ENCODE results near the gene ST7.

ST7 gene

GRCh38 chr7:117192108-117192507 is 238.8 kb downstream of the ST7 start:
- no peak for DNase-seq (ENCODE audit: low spot score)

DNA sequence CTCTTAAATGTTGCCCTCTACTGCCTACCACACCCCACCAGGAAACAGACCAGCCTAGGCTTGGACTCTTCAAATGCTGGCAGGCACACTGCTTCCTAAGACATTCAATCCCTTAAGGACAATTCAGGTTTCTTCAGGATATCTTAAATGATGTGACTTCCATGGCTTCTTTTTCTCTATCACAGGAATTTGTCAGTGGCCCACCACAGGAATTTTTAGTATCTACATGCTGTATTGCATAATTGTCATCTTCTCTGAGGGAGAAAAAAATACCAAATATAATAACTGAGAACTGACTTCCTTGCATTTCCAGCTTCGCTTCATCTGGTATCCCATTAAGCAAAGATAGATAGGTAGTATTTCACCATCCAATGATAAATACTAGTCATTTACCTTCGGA is 240.3 kb downstream of the ST7 start:
- peak; percentile 42 for DNase-seq (ENCODE audit: low spot score)

DNA sequence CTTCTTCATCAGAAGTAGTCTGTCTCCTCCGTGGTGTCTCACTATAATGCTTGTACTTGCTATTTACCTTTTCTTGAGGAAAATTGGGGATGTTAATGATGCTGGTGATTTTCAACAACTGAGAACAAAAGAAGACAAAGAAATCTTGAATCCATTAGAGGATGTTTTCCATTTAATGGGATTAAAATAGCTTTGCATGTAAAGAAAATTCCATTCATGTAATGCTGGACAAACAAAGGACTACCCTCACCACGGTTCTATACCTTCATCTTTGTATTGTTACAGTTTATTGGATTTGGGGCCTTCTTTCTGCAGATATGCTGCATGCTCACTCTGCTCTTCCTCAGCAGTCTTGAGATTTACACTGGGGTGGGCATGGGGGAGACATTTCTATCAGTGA is 241.1 kb downstream of the ST7 start:
- DNase-seq (ENCODE audit: low spot score) = no peak

DNA sequence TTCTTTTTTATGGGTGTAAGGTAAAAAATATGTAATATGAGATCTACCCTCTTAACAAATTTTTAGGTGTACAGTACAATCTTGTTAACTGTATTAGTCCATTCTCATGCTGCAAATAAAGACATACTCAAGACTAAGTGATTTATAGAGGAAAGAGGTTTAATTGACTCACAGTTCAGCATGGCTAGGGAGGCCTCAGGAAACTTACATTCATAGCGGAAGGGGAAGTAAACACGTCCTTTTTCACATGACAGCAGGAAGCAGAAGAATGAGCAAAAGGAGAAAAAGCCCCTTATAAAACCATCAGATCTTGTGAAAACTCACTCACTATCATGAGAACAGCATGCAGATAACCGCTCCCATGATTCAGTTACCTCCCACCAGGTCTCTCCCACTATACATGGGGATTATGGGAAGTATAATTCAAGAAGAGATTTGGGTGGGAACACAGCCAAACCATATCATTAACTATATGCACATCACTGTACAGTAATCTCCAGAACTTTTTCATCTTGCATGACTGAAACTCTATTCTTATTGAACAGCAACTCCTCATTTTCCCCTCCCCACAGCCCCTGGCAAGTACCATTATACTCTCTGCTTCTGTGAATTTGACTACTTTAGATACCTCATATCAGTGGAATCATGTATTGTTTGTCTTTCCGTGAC is 242.2 kb downstream of the ST7 start:
- DNase-seq (ENCODE audit: low spot score) = no peak

- no peak for DNase-seq (ENCODE audit: low spot score)
These were observed 246.8 kb downstream of the ST7 start for GRCh38 chr7:117200132-117200531.

DNA sequence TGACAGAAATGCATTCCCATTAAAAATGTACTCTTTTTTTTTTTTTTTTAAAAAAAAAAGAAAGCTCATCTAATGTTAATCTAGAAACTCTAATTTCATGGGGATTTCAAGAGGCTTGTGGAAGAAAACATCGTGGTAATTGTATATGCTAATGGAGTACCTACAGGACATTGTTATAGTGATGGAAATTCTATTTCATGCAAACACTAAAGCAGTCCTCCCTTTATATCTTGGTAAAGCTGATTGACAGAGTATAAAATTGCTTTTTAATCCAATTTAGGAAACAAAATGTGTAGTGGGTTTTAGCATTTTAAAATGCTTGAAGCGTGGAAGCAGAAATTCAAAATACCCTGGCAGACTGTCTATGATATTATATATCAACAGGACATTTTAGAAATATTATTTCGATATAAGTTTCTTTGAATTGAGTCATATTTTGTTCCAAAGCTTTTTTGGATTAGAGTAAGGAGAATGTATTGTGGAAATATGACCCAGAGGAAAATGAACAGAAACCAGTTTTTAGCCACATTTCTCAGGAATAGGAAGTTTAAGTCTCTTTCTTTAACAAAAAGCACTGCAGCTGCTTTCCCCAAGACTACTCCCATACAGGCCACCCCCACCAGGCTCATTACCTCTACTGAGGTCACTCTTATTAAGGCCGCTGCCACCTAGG is 247.6 kb downstream of the ST7 start:
- DNase-seq (ENCODE audit: low spot score) = no peak

DNA sequence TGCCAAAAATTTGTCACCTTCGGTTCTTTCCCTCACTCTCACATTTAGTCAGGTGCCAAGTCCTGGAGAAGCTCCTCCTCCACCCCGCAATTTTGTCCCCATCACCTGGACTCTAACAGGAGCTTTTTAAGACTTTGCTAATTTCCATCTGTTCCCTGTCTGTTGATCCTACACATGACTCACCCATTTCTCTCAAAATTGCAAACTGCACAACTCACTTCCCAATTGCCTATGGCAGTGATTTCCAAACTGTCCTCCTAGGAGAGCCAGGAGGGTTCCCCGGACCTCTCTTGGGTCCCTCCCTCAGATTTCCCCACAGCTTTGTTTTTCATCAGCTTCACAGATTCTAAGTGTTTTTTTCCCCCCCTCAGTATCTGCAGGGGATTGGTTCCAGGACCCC is 249.2 kb downstream of the ST7 start:
- peak; percentile 48 for DNase-seq (ENCODE audit: low spot score)

- DNase-seq (ENCODE audit: low spot score) = no peak
These were observed 249.9 kb downstream of the ST7 start for GRCh38 chr7:117203205-117203604.

GRCh38 chr7:117205873-117206272 is 252.6 kb downstream of the ST7 start:
- no peak for DNase-seq (ENCODE audit: low spot score)

DNA sequence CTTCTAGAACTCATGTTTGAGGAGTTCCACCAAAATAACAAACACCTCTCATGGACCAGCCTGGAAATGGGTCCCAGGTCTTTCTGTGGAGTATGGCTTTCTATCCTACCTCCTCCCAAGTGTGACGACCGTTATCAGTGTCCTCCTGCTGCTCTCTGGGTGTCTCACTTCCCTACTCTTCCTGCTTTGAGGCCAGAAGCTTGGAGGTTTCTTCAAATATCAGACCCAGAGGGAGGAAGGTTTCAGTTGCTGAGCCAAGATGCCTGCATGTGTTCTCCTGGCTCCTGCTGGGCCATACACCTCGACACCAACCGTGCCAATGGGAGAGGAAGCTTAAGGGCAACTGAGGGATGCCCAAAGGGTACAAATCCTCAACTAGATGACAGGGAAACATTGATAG is 255.0 kb downstream of the ST7 start:
- no peak for DNase-seq (ENCODE audit: low spot score)

DNA sequence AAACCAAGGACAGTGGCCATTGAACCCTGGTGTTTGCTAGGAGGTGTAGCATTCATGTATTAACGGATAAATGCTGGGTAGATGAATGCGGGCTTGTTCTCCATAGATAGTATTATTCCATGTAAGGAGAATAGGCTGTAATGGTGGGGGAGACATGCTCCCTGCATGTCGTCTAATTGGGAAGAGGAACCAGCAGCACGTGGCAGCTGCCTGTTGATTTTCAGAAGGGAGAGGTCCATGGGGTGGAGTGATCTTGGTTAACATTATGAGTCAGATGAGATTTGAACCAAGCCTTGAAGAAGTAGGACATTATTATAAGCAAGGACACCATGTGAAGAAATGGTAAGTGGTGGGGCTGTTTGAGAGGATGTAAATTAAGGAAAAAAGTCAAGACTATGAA is 257.1 kb downstream of the ST7 start:
- no peak for DNase-seq (ENCODE audit: low spot score)

DNA sequence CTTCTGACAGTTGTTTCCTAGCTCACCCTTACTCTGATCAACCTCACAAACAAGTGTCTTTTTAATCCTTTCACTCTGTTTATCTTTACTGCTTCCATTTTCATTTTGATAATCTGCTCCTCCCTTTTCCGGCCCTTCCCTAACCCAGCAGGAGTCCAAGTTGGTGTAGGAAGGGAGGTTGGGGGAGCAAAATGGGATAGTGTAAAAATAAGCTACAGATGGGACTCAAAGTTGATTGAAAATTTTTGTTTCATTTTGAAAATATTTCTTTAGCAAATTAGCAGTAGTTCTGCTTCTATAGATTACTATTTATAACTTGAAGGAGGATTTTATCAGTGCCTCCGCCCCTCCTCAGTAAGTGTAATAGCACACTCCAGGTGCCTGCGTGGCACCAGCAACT is 257.6 kb downstream of the ST7 start:
- no peak for DNase-seq (ENCODE audit: low spot score)

DNA sequence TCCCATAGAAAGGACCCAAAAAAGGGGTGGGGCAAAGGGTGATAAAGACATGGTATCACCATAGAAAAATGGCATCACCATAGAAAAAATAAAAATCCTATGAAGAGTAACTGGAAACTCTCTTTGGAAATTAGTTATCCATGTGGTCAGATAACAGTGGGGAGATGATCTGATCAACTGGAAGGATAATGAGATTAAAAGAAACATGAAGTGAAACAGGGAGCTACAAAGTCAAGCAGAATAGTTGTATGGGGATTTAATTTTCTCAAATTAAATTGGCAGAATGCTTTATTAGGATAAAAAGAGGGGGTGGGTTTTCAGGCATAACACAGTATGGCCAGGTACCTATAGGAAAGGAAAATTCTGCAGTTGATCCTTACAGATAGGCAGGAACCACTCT is 258.3 kb downstream of the ST7 start:
- no peak for DNase-seq (ENCODE audit: low spot score)

DNA sequence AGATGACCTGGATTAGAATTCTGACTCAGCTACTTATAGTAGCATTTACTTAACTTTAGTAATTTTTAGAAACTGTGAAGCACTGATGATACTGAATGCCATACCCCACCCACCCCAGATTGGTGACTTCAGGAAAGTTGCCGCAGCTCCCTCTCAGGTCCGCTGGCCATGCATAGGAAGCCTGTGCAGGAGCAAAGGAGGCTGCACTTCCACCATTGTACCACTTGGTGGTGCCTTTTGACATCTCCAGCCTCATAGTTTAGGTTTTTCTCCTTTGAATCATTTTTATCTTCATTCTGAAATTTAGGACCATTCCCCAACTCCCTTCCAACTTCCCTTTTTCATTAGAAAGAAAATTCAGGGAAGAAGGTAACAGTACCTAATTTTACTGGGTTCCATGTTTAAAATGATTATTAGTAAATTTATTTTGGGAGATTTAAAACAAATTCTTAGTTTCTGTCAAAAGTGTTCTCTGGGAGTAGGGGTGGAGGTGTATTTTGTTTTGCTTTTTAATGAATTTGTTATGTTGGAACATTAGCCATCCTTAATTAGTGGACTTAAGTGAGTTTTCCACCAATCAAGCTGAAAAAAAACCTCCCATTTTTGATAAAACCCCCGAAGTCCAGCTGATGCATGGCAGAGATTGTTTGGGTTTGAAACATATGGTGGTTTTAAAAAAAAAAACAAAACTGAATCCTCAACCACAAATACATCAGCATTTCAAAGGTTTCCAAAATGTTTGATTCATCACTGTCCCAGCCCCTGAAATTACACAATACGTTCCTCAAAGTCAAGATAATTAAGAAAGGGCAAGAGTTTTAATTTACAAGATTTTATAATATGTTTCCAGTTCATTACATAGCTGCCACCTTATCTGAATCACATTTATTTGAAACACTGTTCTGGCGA is 259.9 kb downstream of the ST7 start:
- peak; percentile 69 for DNase-seq (ENCODE audit: low spot score)

- DNase-seq (ENCODE audit: low spot score) = no peak
These were observed 262.7 kb downstream of the ST7 start for GRCh38 chr7:117216010-117216409.

- DNase-seq (ENCODE audit: low spot score) = no peak
These were observed 263.3 kb downstream of the ST7 start for GRCh38 chr7:117216436-117217069.

- no peak for DNase-seq (ENCODE audit: low spot score)
These were observed 264.1 kb downstream of the ST7 start for GRCh38 chr7:117217106-117218035.

DNA sequence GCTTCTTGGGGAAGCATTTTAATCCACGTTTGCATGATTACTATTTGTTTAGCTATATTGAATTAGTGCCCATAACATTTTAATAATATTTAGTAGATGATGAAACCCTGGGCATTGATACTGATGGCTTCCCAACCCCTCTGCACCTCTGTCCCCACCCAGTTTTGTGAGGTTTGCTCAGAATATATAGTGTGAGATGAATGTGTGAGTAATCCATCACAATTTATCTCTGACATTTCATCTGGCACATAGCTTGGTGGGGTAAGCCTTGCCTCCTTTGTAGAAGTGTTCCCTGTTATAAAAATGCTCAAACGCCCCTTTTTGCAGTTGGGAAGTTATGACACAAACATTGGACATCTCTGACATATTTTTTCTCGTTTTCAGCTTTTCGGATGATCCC is 265.4 kb downstream of the ST7 start:
- DNase-seq (ENCODE audit: low spot score) = no peak

DNA sequence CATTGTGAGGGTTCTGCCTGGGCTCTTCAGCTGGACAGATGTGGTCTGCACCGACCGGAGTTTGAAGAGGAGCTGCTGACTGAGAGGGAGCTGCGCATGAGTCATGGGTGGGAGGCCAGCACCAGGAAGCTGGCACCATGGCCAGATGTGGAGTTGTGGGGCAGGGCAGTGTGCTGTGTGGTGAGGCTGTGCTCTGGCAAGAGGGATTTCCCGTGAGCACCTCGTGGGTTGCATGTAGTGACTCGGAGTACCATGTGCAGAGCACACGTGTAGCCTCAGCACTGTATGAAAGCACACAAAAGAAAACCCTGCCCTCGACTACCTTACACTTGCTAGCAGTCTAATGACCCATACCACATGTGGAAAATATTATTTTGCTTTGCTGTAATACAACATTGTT is 266.2 kb downstream of the ST7 start:
- no peak for DNase-seq (ENCODE audit: low spot score)

GRCh38 chr7:117220836-117221235 is 267.5 kb downstream of the ST7 start:
- DNase-seq (ENCODE audit: low spot score) = no peak

GRCh38 chr7:117225536-117225935 is 272.2 kb downstream of the ST7 start:
- DNase-seq (ENCODE audit: low spot score) = no peak
